Right forelimb (tissue), 1 donor: Measurements from ENCODE around the gene CST9.
"Not testable (repeated sequence)": the region's sequence is repeated elsewhere in the genome, so short reads cannot be mapped to it uniquely, and the experiment has no call there.

Experiments
- DNase-seq: peaks from one replicate; pipeline ENCODE4 v3.0.0-alpha.2; 2018

The CST9 gene

DNA sequence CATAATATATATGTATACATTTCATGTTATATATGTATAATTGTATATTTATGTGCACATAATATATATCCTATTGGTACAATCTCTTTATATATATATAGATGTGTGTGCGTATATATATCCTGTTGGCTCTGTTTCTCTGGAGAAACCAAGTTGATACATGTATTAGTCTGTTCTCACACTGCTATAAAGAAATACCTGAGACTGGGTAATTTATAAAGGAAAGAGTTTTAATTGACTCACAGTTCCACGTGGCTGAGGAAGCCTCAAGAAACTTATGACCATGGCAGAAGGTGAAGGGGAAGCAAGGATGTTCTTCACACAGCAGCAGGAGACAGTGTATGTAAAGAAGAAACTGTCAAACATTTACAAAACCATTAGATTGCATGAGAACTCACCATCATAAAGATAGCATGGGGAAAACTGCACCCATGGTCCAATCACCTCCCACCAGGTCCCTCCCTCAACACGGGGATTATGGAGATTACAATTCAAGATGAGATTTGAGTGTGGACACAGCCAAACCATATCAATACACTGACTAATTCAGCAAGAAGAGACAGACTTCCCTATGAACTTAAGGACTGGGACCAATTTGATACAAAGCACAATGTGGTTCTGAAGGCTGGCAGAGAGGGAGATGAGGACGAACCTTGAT lies 18.1 kb upstream of the CST9 start:
- DNase-seq: no peak

DNA sequence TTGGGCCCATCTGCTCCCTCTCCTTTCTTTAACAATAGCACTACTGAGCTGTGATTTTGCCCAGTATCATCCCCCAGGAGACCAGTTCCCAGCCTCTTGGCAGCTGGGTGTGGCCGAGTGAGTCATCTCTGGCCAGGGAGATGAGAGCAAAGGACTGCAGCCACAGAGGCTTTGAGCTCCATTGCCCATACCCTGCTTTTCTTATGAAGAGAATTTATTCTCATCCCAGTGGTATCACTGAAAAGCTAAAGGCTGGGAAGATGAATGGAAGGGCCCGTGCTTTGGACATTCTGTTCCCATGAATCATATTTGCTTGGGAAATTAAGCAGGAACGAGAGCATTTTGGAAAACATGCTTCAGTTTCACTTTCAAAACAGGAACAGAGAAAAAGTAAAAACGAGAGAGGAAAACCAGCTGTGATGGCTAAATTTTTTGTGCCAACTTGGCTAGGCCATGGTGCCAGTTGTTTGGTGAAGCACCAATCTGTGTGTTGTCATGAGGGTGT lies 17.2 kb upstream of the CST9 start:
- peak; percentile 47 for DNase-seq

- not testable (repeated sequence) for DNase-seq
These were observed 16.7 kb upstream of the CST9 start for GRCh38 chr20:23622401-23622800.

DNA sequence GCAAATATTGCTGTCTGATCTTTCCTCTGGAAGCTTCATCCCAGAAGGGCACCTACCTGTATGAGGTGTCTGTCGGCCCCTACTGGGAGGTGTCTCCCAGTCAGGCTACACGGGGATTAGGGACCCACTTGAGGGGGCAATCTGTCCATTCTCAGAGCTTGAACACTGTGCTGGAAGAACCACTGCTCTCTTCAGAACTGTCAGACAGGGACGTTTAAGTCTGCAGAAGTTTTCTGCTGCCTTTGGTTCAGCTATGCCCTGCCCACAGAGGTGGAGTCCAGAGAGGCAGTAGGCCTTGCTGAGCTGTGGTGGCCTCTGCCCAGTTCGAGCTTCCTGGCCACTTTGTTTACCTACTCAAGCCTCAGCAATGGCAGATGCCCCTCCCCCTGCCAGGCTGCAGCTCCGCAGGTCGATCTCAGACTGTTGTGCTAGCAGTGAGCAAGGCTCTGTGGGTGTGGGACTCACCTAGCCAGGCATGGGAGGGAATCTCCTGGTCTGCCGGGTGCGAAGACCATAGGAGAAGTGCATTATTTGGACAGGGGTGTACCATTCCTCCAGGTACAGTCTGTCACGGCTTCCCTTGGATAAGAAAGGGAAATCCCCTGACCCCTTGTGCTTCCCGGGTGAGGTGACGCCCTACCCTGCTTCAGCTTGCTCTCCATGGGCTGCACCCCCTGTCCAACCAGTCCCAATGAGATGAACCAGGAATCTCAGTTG lies 15.1 kb upstream of the CST9 start:
- not testable (repeated sequence) for DNase-seq

DNA sequence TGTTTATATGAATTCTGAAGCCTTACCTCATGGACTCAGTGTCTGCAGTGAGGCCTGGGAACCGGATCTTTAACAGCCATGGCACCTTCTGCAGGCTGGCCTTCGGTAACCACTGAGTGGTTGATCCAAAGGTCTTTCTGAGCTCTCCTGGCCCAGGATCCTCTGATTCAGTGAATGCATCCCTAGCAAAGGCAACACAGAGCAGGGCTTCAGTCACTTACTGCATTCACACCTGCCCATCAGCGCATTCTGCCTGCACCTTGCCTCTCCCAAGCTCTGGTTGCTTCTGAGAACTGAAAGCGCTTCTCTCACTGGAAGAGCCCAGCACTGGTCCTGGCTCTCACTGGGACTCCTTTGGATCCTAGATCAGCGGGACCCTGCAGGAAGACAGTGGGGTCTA lies 8.4 kb upstream of the CST9 start:
- no peak for DNase-seq

DNA sequence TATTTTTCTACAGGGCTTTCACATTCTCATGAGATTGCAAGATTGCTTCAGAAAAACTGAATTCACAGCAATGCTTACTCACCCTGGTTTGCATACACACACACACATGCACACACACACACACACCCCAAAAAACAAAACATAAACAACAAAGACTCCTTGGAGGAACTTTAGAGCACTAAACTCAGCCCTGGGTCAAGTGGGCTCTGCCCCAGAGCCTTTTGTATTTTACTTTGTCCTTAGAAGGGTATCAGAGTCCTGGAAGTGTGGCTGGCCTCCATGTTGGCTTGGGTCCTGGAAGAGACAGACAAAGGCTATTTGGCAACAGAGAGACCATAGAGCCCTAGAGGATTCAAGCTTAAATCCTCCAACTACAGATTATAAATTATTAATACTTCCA lies 8.0 kb upstream of the CST9 start:
- DNase-seq: no peak

DNA sequence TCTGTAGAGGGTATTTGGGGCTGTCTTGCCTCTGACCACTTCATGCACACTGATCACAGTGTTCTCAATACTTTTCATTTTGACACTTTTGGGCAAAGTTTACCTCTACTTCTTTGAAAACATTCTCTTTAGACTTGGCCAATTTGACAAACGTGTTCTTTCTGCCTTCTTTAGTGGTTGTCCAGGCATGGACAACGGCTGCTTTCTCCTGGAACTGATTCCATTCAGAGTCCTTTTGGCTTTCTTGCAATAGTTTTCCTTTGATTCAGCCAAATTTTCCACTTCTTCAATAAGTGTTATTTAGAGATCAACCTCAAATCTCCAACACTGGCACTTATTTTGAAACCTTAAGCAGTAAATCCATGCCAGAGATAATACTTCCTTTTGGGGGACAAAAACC lies 6.7 kb upstream of the CST9 start:
- no peak for DNase-seq

- DNase-seq: no peak
These were observed 3.9 kb upstream of the CST9 start for GRCh38 chr20:23609486-23610109.

GRCh38 chr20:23608251-23608846 lies 2.6 kb upstream of the CST9 start:
- no peak for DNase-seq

- DNase-seq: no peak
These were observed 2.0 kb upstream of the CST9 start for GRCh38 chr20:23607497-23608245.

DNA sequence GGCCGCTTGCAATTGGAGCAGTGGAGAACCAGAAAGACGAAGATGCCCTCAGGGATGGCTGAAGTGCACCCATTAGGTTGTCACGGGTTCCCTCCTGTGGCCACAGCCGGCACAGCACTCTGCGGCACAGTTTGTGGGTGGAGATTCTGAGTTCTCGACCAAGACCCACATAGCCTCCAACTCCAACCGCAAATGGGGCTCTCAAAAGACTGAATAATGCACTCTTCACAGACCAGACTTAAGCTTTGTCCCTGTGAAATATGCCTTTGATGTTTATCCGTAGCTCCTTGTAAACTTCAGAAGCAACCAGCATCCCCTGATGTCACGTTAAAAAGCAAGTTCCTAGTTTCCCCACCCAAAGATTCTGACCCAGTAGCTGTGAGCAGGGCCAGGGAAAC lies 934 bp upstream of the CST9 start:
- DNase-seq: peak; percentile 87

- no peak for DNase-seq
These were observed 1.4 kb downstream of the CST9 start for GRCh38 chr20:23604306-23604705.

DNA sequence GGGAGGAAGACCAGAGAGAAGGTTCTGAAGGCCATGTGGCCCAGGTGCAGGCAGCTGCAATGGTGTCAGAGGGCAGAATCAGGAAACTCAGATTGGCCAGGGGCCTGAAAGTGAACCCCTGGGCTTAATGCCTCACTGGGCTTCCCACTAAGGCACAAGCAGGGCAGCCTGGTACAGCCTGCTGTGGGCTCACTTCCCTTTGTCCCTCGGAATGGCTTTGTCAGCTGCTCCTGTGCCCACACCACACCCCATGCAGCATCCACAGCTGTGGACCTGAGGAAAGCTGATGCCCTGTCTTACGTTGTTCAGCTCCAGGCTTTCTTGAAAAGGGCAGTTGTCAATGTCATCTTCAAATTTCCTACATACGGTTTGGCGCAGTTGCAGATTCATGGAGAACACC lies 2.4 kb downstream of the CST9 start:
- no peak for DNase-seq

GRCh38 chr20:23602699-23603098 lies 3.0 kb downstream of the CST9 start:
- DNase-seq: no peak

DNA sequence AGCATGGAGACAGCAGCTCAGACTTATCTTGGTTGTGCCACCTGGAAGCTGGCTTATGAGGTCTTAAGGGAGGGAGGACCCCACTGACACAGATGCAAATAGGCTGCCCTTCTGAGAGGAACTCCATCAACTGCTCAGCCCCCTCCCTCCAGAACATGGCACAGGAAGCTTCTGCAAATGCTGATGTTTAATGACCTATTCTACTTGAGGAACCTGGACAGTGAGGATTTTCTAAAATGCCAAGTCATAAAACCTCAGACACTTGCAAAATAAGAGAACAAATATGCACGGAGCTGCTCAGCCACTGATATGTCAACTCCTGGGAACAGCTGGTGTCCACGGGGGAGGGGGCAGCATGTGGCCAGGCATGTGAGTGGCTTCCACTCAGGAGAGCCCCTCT lies 3.5 kb downstream of the CST9 start:
- DNase-seq: no peak

GRCh38 chr20:23601715-23602114 lies 4.0 kb downstream of the CST9 start:
- no peak for DNase-seq

DNA sequence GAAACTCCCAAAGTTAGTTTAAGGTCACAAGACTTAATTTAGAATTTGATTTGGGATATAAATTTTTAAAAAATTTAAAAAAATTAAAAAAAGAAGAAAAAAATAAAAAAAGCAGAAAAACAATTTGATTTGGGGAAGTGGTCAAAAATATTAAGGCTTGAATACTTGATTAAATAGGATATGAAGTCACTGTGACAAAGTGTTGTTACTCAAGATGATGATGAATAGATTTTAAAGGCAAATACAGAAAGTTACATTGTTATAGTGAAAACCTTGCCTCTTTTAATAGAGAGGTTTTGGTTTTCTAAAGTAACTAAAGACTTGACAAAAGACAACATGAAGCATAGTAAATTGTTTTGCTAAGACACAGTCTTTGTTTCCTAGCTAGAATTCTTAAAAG lies 7.2 kb downstream of the CST9 start:
- DNase-seq: no peak

DNA sequence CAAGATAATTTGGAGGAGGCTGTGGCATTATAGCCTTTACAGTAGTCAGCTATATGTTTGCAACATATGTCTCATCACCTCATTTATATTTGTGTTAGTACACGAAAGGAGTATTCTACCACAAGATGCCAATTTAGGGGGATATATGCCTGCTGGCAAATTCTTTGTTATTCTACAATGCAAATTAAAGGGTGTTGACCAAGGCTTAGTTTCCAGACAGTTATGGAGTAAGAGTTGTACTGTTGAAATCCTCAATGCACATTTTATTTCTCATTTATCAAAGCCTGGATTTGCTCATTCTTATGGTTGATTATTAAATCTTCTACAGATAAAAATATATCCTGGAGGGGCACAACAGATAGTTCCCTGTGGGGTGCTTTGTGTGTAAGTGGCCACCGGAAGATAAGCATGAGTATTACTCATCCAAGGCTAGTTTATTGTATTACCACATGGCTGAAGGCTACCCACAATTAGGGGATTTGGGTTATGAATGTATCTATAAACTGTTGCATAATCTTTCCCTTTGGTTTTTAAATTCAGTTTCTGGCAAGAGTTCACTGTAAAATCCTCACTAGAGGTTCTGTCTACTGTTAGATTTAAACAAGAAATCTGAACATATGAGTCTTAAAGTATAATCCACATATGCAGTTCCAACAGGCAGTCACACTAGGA lies 9.0 kb downstream of the CST9 start:
- no peak for DNase-seq

DNA sequence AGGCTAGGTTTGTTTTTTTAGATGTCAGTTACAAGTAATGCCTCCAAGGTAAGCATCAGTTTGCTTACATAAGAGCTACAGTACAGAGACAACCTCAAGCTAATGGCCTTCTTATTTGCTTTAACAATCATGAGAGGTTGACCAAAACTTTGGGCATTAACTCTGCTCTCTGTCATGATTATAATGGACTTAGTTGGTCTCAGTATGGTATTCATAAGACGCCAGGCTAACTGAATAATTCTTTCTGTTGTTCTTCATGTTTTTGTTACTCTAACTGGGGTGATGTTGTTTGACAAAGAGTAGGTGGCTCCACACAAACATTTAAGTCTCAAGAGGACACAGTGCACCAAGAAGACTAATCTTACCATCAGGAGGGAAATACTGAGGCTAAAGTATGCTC lies 9.8 kb downstream of the CST9 start:
- DNase-seq: no peak

DNA sequence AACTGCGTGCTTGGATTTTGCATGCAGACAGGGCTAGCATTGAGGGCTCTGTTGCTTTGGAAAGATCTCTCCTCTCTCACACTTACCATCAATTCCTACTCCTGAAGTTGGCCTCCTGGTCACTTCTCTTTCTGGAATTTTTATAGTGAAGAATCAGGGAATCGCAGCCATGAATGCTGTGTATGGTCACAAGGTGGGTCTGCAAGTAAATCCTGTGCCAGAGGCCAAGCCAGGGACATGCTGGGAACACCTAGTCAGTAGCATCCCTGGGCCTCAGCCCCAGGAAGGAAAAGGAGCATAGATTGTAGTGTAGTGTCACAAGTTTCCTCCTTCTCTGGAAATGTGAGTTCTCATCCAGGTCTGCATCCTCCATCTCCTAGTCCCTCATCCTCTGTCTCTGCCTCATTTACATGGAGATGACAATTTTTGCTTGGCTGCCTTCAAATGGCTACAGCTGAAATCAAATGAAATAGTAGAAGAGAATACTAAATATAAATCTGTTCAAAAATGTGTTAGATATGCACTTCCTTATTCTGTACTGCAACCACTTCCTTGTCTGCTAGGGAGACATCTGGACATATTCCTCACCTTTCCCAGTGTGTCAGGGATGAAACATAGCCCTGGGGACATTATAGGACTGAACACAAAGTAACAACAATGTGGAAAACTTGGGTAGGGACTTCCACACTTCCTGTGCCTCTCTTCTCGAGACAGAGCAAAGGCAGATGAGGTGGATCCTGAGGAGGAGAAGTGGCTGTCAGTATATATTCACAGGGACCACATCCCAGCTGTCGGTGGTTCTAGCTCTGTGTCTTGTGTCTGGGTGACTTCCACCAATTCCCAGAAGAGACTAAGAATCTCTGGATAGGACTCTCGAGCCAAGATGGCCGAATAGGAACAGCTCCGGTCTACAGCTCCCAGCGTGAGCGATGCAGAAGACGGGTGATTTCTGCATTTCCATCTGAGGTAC lies 17.0 kb downstream of the CST9 start:
- DNase-seq: no peak

DNA sequence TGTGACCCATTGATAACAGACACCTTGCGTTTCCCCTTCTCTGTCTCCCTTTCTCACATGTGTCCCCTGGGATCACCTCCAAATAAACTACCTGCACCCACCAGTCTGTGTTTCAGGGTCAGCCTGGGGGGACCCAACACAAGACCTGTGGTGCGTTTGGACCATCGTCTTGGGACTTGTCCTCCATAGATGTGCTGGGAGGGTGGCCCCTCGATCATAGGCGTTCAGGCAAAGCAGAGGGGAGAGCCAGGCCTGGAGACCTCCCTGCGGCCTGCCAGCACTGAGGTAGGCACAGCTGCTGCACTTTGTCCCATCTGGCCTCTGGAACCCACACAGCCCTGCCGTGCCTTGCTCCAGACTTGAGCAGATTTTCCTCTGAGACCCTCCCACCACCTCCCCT lies 18.1 kb downstream of the CST9 start:
- DNase-seq: no peak
